ENCODE measurements around the gene CHD9.

DNA sequence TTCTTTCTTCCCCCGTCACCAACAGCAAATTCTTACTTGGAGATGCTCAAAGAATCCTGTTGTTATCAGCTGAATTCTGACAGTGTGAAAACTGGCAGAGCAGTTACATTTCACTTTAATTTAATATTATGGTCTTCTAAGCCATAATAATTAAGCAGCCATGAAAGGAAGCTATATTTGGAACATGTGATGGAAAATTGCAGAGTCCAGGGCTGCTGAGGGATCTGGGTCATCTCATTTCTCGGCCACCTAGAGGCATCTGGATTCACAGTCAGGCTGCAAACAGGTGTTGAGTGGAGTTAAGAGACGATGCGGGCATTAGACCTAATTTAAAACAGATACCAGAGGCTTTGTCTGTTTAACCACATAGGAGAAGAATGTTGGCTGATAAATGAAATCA lies 40.5 kb upstream of the CHD9 start:
- TF ChIP-seq L3MBTL2 (conservative IDR thresholded peaks at IDR 0.05): no peak
- TF ChIP-seq ZNF384 (IDR thresholded peaks at IDR 0.05): no peak
- TF ChIP-seq ARNT (IDR thresholded peaks at IDR 0.05): no peak
- TF ChIP-seq BHLHE40 (IDR thresholded peaks at IDR 0.05; ENCODE audit: borderline replicate concordance): no peak
- no peak for TF ChIP-seq FOXM1 (IDR thresholded peaks at IDR 0.05; ENCODE audit: borderline replicate concordance)
- no peak for TF ChIP-seq SUZ12 (IDR thresholded peaks at IDR 0.05)
- no peak for TF ChIP-seq SP1 (IDR thresholded peaks at IDR 0.05)
- no peak for TF ChIP-seq ELF4 (IDR thresholded peaks at IDR 0.05)
- no peak for TF ChIP-seq LEF1 (IDR thresholded peaks at IDR 0.05; ENCODE audit: borderline replicate concordance)
- TF ChIP-seq CTBP1 (IDR thresholded peaks at IDR 0.05; ENCODE audit: borderline replicate concordance): no peak
- no peak for TF ChIP-seq FOXA1 (IDR thresholded peaks at IDR 0.05)
- no peak for TF ChIP-seq TARDBP (IDR thresholded peaks at IDR 0.05)
